SK-N-DZ (cell line): ENCODE data around the gene BAHD1.

ENCODE experiments used
- DNase-seq: peaks from one replicate; pipeline ENCODE4 v3.0.0-alpha.2; 2015; ENCODE audit warnings: low spot score

The BAHD1 gene

GRCh38 chr15:40465939-40466338 is 25.2 kb downstream of the BAHD1 start:
- no peak for DNase-seq

DNA sequence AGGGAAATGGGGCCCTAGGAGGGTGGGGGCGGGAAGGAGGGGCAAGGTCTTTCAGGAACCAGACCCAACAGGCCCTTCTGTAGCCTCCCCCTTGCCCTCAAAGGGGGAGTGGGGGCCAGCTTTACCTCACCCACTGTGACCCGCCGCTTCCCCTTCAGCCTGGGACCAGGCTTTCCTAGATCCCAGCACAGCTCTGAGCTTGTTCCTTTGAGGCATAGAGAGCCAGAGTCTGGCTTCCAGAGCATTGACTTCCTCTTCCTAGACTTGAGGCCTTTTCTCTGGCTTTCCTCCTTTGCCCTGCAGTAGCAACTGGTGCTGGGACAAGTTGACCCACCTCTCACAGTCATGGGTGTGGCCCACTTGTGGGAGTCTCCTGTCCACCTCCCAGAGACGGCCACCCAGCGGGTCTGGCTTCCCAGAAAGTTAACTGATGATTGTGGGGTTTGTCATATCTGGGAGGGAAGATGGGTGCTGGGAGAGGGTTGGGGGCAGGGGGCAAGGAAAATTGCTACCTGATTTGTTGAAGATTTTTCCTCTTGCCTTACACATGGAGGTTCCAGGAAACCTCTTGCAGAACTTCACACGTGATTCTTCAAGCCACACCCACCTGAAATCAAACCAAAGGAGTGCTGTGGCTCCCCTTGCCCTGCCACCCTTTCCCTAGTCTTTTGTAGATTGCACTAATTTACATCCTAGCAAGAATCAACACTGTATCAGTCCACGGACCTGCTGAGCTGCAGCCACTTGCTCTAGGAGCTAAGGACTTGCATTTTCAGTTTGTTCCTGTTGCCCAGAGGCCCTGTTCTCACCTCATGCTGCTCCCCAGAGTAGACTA is 25.9 kb downstream of the BAHD1 start:
- no peak for DNase-seq

GRCh38 chr15:40467261-40467615 is 26.5 kb downstream of the BAHD1 start:
- DNase-seq = no peak

GRCh38 chr15:40468898-40469331 is 28.2 kb downstream of the BAHD1 start:
- no peak for DNase-seq

DNA sequence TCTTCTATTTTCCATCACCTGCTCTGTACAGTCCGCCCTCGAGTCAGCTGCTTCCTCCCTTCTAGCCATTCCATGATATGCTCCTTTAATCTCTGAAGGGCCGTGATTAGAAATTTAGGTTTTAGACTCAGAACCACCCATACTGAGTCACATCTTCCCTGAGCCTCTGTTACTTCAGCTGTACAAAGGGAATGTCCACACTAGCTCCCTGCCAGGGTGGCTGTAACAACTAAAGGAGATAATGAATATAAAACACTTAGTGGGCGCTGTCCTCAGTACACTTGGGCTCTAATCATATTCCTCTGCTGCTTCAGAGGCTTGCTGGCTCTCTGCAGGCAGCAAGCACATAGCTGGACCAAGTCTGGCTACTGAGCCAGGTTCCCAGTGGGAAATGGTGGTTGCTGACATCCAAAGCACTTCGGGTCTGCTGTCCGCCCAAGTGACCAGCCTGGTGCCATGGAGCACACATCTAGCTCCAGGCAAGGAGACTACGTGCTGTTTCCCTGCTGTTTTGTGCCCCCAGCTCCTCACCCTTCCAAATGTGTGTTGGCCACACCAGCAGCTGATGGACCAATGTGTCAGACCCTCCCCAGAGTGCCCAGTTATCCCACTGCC is 29.1 kb downstream of the BAHD1 start:
- no peak for DNase-seq

DNA sequence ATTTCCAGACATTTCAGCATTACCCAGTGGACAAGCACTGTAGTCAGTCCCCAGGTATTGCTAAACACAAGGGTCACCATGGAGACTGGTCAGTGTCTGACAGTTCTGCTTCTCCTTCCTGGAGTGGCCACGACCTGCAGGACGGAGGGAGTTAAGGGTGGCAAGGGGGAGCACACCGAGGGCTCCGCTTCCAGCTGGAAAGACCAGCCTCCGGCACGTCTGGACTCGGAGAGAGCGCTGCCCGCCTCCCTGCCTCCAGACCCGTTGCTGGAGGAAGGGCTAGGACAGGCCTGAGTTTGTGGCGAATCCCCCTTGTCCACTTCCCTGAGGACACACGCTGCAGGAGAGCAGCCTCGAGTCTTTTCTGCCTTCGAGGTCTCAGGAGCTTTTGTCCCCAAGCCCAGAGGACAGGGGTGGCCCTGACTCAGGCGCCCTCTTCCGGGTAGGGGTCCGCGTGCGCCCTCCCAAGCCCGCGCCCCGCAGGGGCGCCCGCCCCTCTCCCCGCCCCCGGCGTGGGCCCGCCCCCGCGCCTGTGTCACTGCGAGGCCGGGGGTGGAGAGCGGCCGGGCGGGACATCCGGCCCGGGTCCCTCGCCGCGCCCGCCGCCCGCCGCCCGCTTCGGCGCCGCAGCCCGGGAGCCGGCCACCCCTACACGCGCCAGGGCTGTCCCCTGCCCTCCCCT is 29.8 kb downstream of the BAHD1 start, which contains the start of gene CHST14:
Gene CHST14, plus strand, starts transcription at position 562 of the 682 bp plus-strand sequence. CDS start 230 bp downstream, outside the sequence.
- peak; percentile 69 for DNase-seq

- DNase-seq = peak; percentile 13
Observed at GRCh38 chr15:40471105-40471807, 30.5 kb downstream of the BAHD1 start.

- DNase-seq = no peak
Observed at GRCh38 chr15:40471808-40472150, 31.0 kb downstream of the BAHD1 start.

GRCh38 chr15:40472171-40472727 is 31.5 kb downstream of the BAHD1 start:
- no peak for DNase-seq

GRCh38 chr15:40474581-40474980 is 33.8 kb downstream of the BAHD1 start:
- DNase-seq = no peak

GRCh38 chr15:40477642-40478327 is 37.0 kb downstream of the BAHD1 start:
- no peak for DNase-seq

DNA sequence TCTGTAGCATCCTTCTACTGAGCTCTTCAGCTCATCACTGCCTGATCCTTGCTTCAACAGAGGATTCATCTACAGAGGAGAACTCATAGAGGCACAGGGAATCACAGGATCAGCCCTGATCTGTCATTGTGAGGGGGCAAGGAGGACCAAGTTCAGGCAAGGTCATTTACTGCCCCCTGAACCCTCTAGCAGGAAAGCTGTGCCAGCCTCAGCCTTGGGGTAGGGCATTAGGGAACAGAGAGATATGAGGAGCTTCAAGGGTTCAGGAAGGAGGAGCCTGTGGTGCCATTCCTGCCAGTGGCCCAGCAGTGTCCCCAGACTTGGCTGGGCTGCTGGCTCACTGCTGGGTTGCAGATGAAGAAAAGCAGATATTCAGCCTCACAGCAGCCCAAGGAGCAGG is 38.3 kb downstream of the BAHD1 start:
- DNase-seq = no peak

DNA sequence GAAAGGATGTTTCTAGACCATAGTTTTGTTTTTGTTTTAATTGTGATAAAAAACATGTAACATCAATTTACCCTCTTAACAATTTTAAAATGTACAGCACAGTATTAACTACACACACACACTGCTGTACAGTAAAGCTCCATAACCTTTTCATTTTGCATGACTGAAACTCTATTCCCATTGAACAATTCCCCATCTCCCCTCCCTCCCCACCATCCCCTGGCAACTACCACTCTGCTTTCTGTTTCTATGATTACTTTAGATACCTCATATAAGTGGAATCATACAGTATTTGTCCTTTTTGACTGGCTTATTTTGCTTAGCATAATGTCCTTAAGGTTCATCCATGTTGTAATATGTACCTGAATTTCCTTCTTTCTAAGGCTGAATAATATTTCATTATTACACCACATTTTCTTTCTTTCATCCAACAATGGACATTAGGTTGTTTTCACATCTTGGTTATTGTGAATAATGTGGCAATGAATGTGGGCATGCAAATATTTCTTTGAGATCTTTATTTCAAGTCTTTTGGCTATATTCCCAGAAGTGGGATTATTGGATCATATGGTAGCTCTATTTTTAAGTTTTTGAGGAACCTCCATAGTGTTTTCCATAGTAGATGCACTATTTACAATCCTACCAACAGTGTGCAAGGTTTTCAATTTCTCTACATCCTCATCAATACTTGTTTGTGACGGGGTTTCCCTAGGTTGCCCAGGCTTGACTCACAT is 40.8 kb downstream of the BAHD1 start:
- no peak for DNase-seq

GRCh38 chr15:40483919-40484318 is 43.2 kb downstream of the BAHD1 start:
- DNase-seq = no peak

- DNase-seq = no peak
Observed at GRCh38 chr15:40486066-40486770, 45.5 kb downstream of the BAHD1 start.

DNA sequence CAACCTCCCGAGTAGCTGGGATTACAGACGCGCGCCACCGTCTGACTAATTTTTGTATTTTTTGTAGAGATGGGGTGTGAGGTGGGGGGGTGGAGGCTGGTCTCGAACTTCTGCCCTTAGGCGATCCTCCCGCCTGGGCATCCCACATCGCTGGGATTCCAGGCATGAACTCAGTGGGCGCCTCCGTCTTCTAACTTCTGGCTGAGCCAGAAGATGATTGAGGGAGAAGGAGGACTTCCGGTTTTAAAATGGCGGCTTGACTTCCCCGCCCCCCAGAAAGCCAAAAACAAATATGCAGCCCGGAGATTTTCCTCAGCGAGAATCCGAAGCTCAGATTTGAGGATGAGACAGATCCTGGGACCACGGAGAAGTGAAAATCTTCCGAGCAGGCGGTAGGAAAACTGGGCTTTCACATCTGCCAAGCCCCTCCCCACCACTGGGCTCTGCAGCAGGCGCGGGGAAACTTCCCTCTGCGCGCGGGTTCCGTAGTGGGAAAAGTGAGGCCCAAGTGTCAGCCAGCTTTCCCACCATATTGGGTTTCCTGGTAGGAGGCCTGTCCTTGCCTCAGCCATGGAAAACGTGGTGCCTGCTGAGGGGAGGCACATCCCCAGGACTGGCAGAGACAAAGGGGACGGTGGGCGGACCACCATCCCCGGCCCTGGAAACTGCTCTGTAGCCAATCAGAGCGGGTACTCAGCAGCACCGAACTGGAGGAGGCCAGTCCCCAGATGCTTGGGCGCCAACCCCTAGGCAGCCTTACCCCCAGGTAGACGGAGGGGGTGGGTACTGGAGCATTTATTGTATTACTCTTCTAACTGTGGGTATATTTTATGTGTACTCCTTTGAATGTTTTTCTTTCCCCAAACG is 47.3 kb downstream of the BAHD1 start:
- no peak for DNase-seq

- DNase-seq = no peak
Observed at GRCh38 chr15:40489274-40490175, 48.8 kb downstream of the BAHD1 start.
